HG02973 (cell line): Measurements from ENCODE around the gene PLP2.
"Not testable (repeated sequence)": the region's sequence is repeated elsewhere in the genome, so short reads cannot be mapped to it uniquely, and the experiment has no call there.

Experiments used
- ATAC-seq: cut with Tn5 transposase; IDR thresholded peaks from one replicate; pipeline ENCODE4 v1.9.1; 2021; ENCODE audit warnings: moderate library complexity; ENCODE audit not compliant: unreplicated experiment

The PLP2 gene

DNA sequence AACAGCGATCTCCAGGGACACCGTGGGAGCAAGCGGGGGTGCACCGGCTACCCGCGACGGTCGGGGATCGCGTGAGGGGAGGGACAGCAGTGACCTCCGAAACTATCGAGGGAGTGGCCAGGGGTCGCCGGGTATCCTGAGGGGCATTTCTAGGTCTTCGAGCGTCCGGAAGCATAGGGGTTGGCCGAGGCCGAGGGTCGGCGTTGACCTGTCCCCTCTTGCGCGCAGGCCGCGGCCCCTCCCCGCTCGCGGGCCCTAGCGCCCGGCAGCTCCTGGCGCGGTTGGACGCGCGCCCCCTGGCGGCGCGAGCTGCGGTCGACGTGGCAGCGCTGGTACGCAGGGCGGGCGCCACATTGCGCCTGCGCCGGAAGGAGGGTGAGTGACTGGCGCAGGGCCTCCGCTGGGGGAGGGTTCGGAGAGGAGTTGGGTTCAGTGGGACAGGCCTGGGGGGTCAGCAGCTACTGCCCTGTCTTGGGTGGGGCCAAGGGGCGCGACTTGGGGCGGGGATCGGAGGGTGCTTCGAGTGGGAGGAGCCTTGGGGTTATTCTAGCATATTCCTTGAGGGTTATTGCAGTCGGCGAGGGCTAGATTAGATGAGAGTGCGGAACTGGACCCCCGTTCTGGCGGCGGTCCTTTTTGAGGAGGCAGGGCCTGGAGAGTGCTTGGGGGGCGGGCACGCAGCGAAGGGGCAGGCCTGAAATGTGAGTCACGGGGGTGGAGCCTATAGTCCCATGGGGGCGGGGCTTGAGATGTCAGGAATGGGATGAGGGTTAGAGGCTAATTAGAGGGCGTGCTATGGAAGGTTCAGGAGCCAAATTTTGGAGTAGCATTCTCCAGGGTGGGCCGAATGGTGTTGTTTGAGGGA, 7.9 kb upstream of the PLP2 start:
- peak; percentile 62 for ATAC-seq

DNA sequence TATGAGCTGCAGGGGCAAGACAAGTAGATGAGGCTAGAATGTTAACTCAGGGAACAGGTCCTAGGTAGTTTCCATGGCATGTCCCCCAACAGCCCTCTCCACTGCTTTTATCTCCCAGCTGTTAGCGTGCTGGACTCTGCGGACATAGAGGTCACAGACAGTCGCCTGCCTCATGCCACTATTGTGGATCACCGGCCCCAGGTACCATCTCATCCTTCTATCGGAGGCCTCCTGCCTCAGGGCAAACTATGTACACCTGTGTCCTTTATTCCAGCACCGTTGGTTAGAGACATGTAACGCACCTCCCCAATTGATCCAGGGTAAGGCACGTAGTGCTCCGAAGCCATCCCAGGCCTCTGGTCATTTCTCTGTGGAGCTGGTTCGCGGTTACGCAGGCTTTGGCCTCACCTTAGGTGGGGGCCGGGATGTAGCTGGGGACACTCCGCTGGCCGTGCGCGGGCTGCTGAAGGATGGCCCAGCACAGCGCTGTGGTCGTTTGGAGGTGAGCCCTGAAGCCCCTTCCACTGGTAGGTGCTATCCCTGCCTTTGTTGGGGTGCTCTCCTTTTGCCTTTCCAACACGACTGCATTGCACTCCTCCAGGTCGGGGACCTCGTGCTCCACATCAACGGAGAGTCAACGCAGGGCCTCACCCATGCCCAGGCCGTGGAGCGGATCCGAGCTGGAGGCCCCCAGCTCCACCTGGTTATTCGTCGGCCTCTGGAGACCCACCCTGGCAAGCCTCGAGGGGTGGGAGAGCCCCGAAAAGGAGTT, 6.9 kb upstream of the PLP2 start:
- no peak for ATAC-seq

DNA sequence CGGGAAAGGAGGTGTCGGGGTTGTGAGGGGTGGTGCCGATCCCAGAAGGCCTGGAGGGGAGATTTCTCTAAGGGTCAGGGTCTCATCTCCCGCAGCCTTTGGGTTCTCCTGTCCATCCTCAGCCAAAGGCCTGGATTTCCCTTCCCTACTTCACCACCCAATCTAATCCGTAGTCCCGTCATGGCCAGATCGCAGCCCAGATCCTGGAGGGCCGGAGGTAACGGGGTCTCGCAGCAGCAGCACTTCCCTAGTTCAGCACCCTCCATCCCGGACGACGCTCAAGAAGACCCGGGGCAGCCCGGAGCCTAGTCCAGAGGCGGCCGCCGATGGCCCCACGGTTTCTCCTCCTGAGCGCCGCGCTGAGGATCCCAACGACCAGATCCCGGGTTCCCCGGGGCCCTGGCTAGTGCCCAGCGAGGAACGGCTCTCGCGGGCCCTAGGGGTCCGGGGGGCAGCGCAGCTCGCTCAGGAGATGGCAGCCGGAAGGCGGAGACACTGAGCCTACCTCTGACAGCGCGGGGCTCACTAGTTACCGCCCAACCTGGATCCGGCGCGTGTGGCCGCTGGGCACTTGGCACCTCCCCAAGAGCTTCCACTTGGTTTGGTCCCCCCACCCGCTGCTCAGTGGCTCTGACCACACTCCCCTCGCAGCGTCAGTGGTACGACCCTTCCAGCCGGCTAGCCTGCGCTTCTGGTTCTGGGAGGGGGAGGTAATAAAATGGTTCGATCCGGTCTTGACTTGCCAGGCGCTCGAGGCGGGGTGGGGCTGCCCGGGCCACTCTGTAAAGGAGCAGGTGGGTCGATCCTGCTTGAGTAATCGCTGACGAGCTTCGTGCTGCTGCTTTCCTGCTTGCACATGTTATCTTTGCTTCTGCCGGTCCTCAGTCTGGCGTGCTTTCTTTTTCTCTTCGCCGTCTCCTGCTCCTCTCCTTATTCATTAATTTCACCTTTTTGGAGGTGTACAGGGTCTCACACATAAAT, 5.5 kb upstream of the PLP2 start:
- no peak for ATAC-seq

DNA sequence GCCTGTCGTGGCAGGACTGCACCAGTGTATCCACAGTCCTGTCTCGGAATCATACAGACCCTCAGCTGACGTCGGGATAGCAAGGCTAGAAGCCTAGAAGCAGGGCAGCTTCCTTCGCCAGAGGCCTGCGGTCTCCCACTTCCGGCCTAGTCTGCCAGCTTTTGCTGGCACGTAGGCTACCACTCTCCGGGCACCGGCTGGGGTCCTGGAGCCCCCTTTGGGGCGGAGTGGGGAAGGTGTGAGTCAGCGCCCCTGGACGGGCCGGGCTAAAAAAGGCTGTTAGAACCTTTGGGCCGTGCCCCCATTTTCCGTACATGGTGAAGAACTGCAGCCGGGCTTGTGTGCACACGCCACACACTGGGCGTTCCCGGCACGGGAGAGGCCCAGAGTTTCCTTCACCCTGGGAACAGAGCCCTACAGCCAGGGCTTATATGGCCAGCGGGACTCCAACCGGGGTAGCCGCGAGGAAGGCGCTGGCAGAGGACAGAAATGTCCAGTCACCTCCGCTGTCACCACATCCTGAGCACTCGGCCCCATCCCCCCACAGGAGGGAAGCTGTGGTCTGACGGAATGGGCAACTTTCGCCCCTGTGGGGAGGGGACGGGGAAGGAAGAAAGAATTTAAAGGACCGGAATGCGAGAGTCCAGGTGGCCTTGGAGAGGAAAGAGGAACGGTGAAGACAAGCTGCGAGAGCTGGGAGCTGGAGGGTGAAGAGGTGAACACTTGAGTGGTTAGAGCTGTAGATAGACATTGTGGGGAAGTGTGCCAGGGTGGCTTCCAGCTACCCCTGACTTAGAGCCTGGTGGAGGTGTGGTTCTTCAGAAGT, 4.6 kb upstream of the PLP2 start:
- ATAC-seq: no peak

DNA sequence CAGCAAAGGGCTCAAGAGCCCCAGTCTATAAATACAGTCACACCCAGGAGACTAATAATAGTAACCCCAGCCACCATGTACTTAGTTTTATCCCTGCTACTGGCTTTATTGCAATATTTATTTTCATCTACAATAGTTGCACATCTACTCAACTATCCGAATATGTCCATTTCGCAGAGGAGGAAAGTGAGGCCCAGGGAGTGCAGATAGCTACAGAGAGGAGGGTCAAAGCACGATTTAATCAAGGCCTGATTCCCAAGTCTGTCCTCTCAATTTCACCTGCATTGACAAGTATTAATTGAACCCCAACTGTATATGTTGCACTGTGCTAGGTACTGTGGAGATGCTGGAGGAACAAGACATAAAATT, 4.0 kb upstream of the PLP2 start:
- no peak for ATAC-seq

DNA sequence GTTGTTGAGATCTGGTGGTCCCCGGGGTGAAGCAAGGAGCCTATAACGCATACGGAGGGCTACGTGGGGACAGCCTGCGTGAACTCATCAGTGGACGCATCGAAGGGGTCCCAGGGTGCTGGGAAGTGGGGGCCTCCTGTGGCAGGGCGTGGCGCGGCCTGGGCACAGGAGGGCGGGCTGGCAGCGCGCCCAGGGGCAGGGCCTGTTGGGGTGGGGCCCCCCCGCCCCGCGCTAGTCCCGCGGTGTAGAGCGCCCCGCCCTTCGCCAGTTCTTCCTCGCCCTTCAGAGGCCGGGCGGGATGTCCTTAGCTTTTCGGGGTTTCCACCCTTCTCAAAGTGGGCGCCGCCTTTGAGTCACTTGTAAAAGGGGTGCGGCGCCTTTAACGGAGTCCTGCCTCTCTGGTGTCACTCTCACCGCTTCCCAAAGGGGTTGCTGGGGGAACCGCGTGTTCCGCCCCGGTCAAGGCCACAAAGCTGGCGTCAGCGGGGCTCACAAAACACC, 632 bp downstream of the PLP2 start:
- peak; percentile 70 for ATAC-seq

DNA sequence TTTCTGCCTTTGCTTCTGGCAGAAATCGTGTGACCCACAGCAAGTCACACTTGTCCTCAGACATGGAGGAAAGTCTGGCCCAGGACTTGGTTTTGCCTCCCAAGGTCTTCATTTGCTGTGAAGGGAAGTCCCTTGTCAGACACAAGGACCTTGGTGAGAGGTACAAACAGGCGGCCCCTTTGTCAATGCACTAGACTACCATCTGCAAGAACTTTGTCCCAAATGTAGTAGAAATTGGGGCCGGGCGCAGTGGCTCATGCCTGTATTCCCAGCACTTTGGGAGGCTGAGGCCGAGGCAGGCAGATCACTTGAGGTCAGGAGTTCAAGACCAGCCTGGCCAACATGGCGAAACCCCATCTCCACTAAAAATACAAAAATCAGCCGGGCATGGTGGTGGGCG, 1.8 kb downstream of the PLP2 start:
- ATAC-seq: not testable (repeated sequence)

DNA sequence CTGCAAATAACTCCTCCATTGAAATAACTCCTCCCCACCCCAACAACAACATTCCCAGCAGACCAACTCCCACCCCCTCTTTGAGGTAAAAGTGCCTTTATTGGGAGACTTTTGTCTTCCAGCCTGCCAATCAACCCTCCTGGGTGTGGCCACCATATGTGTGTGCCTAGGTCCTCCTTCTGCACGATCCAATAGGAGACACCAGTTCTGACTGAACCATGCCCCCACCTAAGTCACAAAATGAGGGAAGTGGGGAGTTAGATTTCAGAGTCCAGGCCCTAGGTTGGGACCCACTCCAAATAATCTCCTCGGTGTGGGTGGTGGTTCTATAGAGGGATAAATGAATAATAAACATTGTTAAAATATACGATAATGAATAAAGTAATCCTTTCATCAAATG, 3.0 kb downstream of the PLP2 start:
- no peak for ATAC-seq

DNA sequence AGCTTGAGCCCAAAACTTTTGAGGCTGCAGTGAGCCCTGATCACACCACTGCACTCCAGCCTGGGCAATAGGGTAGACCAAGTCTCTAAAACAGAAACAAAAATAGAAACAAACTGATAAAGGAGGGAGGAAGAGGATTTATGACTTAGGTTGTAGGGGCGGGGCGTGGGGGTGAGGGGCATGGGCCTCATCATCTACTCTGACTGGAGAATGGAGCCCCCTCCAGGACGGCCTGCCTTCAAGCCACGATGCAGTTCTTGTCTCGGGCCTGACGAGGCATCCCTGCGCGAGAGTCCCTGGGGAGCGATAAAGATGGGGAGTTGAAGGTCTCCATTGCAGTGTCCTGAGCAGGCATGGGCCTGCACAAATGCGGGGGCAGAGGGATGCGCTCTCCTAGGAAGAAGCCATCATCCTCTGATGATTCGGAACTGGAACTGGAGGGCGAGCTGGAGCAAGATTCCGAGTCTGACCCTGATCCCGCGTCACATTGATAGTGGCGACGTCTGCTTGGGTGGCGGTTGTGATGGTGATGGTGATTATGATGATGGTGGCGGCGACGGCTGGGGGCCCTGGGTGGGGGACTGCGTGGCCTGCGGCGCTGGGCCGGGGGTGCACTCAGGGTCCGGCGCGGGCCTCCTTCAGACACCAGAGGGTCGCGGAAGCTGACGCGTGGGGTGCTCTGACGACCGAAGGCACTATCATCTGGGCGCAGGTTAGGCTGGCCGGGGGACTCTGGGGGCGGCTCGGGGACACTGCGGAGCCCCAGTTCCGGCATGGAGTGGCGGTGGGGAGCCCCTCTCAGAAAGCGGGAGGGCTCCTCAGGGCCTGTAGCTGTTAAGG, 4.0 kb downstream of the PLP2 start:
- ATAC-seq: no peak

DNA sequence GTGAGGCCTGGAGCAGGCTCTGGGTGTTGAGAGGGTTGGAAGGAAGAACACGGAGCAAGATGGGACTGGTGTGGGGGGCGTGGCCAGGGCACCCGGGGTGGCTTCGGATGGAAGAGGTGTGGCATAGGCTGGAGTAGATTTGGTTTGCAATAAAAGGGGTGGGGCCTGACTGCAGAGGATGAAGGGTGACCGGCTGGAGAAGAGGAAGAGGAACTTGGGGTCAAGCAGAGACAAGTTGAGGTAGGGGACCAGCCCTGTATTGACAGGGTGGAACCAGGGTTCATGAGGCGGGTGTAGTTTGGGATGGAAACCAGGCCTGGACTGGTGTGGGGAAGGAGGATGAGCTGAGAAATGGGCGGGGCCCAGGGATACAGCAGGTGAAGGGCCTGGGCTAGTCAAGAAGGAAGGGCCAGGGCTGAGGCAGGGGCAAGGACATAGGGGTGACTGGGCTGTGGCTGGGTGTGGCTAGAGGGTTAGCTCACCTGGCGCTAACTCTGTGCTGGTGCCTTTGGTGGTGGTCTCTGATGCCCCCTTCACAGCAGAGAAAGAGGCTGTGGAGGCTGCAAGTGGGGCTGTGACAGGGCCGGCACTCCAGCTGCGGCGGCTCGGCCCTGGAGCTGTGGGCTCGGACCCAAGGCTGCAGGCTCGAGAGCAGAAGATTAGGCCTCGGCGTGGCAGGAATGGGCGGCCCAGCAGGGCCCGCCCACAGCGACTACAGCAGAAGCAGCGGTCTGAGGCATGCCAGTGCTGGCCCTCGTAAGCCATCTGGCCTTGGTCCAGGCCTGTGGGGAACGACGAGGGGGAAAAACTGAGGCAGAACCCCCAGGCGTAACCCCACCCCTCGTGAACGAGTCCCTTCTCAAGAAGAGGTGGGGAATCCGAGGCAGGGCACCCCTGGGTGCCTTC, 5.0 kb downstream of the PLP2 start:
- ATAC-seq: no peak

DNA sequence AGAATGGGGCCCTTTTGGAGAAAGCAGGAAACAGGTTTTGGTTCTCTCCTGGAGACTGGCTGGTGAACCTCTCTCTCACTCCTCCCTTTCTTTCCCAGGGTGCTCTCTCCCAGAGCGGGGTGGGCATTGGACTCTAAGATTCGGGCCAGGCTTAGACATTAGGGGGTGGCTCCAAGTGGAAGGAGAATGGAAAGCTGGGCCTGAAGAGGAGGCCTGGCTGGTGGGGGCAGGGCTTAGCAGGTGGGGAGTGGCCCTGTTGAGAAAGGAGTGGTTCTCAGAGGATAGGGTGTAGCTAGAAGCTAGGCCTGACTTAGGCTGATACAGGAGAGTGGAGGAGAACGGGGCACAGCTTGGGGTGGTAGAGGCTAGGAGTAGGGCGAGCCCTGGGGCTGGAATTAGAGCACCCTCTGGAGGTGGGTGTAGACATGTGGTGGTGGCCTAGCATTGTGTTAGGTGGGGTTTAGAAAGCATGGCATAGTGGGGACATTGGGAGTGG, 5.7 kb downstream of the PLP2 start:
- ATAC-seq: no peak

DNA sequence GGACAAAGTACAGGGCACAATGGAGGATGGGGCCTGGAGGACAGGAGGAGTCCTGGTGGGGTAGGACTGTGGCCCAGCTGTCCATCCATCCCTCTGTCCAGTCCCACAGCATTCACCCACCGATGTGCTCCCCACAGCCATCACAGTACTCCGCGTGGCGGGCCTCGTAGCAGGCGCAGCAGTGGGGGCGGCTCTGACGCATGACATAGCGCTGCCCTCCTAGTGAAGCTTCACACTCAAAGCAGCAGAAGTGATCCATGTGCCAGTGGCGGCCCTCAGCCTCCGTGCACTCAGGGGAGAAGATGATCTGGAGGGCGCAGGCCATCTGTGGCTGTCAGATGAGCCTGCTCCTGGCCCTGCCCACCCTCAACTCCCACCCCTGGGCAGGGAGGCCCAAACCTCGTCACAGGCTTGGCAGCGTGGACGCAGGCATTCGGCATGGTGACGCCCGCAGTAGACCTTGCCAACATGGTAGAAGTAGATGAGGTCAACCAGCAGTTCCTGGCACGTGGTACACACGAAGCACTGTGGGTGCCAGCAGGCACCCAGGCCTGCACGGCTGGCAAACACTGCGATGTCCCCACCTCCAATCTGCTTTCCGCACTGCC, 6.3 kb downstream of the PLP2 start:
- no peak for ATAC-seq

DNA sequence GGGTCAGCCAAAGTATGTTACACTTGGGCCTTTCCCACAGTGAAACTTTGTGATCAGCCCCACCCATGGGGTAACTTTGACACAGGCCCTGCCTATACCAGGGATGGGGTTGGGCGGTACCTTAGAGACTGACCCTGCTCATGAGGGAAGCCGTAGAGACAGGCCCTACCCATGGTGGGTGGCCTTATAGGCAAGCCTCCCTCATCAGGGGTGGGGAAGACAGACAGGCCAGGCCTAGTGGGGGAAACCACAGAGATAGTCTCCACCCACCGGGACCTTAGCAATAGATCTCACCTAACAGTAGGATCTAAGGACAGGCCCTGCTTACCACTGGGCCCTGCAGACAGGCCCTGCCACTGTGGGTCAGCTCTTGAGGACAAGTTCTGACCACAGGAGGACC, 6.8 kb downstream of the PLP2 start:
- no peak for ATAC-seq

DNA sequence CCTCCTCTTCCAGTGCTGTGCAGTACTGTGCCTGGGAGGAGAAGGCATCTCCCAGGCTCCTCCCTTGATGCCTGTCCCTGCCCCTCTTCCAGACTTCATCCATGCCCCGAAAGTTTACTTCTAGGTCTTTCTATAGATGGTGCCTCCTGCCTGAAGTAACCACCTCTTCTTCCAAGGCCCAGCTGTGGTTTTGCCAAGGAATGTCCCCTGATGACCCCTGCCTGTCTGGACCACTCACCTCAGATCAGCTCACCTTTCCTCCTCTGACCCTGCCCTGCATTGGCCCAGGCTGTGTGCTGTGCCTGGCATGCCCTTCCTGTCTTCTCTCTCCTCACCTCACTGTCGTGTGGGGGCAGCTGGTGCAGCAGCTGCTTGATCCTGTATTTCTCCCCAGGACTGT, 7.7 kb downstream of the PLP2 start:
- no peak for ATAC-seq

DNA sequence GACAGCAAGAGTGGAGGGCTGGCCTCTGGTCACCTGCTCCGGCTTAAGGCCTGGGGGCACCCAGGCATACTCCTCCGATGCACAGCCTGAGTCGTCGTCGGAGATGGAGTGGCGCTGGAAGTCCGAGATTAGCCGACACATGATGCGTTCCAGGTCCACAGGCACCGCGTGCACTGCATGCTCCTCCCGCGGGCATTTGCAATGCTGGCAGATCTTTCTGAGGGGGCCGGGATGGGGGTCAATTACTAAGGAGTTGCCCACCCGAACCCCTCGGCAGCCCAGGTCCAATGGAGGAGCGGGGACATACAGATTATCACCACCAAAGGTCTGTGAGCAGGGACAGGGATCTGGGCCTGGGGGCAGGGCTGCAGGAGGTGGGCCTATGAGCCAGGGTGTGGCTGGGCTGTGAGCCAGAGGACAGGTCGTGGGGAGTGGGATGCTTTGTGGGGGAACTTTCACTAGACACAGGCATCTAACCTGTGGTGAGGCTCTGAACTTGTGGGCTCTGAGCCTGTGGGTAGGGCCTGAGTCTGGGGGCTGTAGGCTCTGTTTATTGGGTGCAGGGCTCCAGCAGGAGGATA, 12.1 kb downstream of the PLP2 start:
- no peak for ATAC-seq

DNA sequence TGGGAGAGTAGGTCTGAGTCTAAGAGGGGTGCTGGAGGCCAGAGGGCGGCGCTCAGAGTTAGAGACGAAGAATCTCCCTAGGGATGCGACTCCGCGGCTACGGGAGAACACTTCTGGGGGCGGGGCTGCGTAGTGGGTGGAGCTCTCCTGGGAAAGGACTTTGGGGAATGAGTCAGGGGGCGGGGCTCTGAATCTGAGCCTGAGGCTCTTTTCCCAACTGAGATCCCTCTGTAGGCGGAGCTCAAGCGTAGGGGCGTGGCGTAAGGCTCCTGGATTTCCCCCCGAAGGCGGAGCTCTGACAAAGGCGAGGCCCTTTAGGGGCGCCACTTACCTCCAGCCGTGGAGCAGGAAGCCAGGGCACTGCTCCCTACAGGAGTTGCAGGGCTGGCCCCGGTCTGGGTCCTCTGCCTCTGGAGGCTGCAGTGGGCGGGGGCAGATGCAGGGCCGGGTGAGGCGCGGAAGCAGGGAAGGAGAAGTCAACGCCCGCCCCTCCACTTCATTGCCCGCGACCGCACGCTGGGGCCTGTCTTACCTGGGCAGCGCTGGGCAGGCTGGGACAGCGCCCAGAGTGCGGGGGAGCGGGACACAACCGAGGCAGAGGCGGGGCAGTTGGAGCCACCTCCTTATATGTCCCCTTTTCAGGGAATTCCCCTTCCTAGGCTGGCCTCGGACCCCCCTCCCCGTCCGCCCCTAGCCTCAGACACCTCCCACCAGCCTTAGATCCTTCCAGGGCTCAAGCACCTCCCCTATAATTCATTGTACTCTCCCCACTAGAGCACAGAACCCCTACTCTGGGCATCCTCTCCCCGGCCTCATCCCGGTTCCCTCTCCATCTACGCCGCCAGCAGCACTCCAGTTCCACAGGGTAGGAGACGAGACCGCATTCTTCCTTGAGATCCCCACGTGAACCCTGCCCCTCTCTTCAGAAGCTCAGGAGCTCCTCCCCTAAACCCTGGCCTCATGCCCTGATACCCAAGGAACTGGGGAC, 12.9 kb downstream of the PLP2 start:
- ATAC-seq: no peak
